Measurements from ENCODE around the gene TPPP.
"Not testable (repeated sequence)": the region's sequence is repeated elsewhere in the genome, so short reads cannot be mapped to it uniquely, and the experiment has no call there.

Gene TPPP

GRCh38 chr5:637581-638450, 55.3 kb downstream of the TPPP start:
- TF ChIP-seq, protein P1, sequence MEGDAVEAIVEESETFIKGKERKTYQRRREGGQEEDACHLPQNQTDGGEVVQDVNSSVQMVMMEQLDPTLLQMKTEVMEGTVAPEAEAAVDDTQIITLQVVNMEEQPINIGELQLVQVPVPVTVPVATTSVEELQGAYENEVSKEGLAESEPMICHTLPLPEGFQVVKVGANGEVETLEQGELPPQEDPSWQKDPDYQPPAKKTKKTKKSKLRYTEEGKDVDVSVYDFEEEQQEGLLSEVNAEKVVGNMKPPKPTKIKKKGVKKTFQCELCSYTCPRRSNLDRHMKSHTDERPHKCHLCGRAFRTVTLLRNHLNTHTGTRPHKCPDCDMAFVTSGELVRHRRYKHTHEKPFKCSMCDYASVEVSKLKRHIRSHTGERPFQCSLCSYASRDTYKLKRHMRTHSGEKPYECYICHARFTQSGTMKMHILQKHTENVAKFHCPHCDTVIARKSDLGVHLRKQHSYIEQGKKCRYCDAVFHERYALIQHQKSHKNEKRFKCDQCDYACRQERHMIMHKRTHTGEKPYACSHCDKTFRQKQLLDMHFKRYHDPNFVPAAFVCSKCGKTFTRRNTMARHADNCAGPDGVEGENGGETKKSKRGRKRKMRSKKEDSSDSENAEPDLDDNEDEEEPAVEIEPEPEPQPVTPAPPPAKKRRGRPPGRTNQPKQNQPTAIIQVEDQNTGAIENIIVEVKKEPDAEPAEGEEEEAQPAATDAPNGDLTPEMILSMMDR (conservative IDR thresholded peaks at IDR 0.05; ENCODE audit: low read depth) = no peak
- H3K27ac ChIP-seq = no peak overlapping the region
- no peak for DNase-seq (ENCODE audit: low spot score)
- ChIA-PET POLR2A (ENCODE audit: low non-redundant PET) (no interaction called here), CTCF (interaction anchor here (0.6 kb wide), 1 partner anchor 288 kb away, joined by 4 read pairs; no protein-coding TSS in a partner anchor)

GRCh38 chr5:636951-637350, 56.2 kb downstream of the TPPP start:
- TF ChIP-seq, protein P1 (conservative IDR thresholded peaks at IDR 0.05; ENCODE audit: low read depth) = no peak
- DNase-seq (ENCODE audit: low spot score) = no peak
- POLR2A ChIA-PET (ENCODE audit: low non-redundant PET) = no interaction called here
- H3K27ac ChIP-seq = no peak overlapping the region
- CTCF ChIA-PET = interaction anchor here (0.5 kb wide), 1 partner anchor 191 kb away, joined by 3 read pairs; no protein-coding TSS in a partner anchor

DNA sequence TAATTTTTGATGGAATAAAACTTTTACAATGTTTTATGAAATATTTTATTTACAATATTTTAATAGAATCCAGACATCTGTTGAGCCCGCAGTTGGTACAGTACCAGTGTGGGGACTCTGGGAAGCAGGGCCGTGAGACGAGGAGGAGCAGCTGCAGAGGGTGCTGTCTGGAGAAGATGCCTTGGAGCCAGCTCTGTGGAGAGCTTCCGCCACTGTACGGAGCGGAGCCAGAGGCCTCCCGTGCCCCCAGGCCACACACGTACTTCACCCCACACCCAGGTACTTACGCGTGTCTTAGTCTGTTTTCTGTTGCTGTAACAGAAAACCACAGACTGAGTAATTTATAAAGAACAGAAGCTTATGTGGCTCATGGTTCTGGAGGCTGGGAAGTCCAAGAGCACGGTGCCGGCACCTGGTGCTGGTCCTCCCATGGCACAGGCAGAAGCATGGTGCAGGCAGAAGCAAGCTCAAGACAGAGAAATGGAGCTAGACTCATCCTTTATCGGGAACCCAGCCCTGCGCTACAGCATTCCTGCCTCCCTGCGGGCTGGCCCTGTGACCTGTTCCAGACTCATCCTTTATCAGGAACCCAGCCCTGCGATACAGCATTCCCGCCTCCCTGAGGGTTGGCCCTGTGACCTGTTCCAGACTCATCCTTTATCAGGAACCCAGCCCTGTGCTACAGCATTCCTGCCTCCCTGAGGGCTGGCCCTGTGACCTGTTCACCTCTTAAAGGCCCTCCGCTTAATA, 57.7 kb downstream of the TPPP start:
- ChIA-PET POLR2A (ENCODE audit: low non-redundant PET) (no interaction called here), CTCF (interaction anchor here (0.7 kb wide), 1 partner anchor 18 kb away, joined by 6 read pairs; no protein-coding TSS in a partner anchor)
- H3K27ac ChIP-seq = no peak overlapping the region
- TF ChIP-seq, protein P1 (conservative IDR thresholded peaks at IDR 0.05; ENCODE audit: low read depth) = no peak
- no peak for DNase-seq (ENCODE audit: low spot score)

GRCh38 chr5:634191-634590, 59.0 kb downstream of the TPPP start:
- no peak overlapping the region for H3K27ac ChIP-seq
- TF ChIP-seq, protein P1 (conservative IDR thresholded peaks at IDR 0.05; ENCODE audit: low read depth) = no peak
- DNase-seq (ENCODE audit: low spot score) = no peak
- ChIA-PET CTCF (no interaction called here), POLR2A (ENCODE audit: low non-redundant PET) (no interaction called here)

GRCh38 chr5:633501-633955, 59.6 kb downstream of the TPPP start:
- POLR2A ChIA-PET (ENCODE audit: low non-redundant PET) = no interaction called here
- CTCF ChIA-PET = no interaction called here

GRCh38 chr5:628351-629205, 64.6 kb downstream of the TPPP start:
- ChIA-PET CTCF (interaction anchor here (0.7 kb wide), 1 partner anchor 197 kb away, joined by 5 read pairs; no protein-coding TSS in a partner anchor), POLR2A (ENCODE audit: low non-redundant PET) (interaction anchor here (0.7 kb wide), 1 partner anchor 155 kb away, joined by 3 read pairs; no protein-coding TSS in a partner anchor)
- DNase-seq (ENCODE audit: low spot score); H3K27ac ChIP-seq: not testable (repeated sequence)

More at GRCh38 chr5:633501-633955, 59.6 kb downstream of the TPPP start:
- no peak for DNase-seq (ENCODE audit: low spot score)
- TF ChIP-seq, protein P1 (conservative IDR thresholded peaks at IDR 0.05; ENCODE audit: low read depth) = no peak
- no peak overlapping the region for H3K27ac ChIP-seq

Measured in RWPE1 (cell line).